Measurements from ENCODE around the gene PLEKHA4. TPM values are rescaled to one million over a fixed set of nuclear protein-coding genes. Genes with fewer than 3 reads are reported as not detected.

The PLEKHA4 gene
- polyA plus RNA-seq, 1 donor (not counting 4 experiments of a cell fraction or from before 2014, with no cell fraction given) = 1.8 TPM

DNA sequence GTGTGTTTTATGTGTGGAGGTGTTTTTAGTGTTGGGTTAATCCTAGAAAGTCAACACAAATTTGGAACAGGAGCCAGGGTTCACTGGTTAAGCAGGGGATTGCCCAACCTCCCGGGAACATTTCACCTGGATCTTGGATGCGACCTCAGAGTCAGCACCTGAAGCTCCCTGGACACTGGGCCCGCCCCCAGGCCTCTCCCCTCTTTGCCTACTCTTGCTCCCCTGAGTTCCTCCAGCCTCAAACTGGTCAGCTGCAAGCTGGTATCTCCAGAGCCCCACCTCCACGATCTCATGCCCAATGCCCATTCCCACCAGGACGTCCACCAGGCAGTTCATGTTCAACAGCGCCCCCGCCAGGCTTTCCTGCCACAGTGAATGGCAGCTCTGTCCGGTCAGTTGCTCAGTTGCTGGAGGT, 41.8 kb downstream of the PLEKHA4 start:
- FAIRE-seq (no peak), DNase-seq (ENCODE audit: low read depth, low spot score) (no peak)
- Histone ChIP-seq H3K79me2 (ENCODE audit: control insufficient read depth, insufficient read depth, low read length) (no peaks in the 10 kb centered on the region), H3K27ac (ENCODE audit: control insufficient read depth, insufficient read depth, low read length) (no peak overlapping the region), H3K4me3 (ENCODE audit: control insufficient read depth in 2 of 3, extremely low read depth in 1 of 3, insufficient read depth in 2 of 3, low read depth in 1 of 3, low read length in 3 of 3) (no peak overlapping the region), H3K9me3 (ENCODE audit: control insufficient read depth, low read depth, low read length) (no peaks in the 10 kb centered on the region), H3K9ac (ENCODE audit: control insufficient read depth, extremely low read depth, insufficient read depth, low read length) (no peak overlapping the region), H2AFZ (ENCODE audit: control insufficient read depth, low read length) (no peak overlapping the region), H3K27me3 (ENCODE audit: control insufficient read depth, extremely low read depth, insufficient read depth, low read length) (no peaks in the 10 kb centered on the region), H3K36me3 (ENCODE audit: control insufficient read depth in 2 of 2, extremely low read depth in 1 of 2, insufficient read depth in 2 of 2, low read length in 2 of 2) (no peaks in the 10 kb centered on the region), H3K4me2 (ENCODE audit: control insufficient read depth, extremely low read depth, insufficient read depth, low read depth, low read length) (no peak overlapping the region), H3K4me1 (ENCODE audit: control insufficient read depth, extremely low read depth, insufficient read depth, low read length) (no peaks in the 10 kb centered on the region), H4K20me1 (ENCODE audit: control insufficient read depth, extremely low read depth, insufficient read depth, low read length) (no peaks in the 10 kb centered on the region), H3K9me1 (ENCODE audit: control insufficient read depth, extremely low read depth, insufficient read depth, low read length) (no peaks in the 10 kb centered on the region)
- TF ChIP-seq, protein P1, sequence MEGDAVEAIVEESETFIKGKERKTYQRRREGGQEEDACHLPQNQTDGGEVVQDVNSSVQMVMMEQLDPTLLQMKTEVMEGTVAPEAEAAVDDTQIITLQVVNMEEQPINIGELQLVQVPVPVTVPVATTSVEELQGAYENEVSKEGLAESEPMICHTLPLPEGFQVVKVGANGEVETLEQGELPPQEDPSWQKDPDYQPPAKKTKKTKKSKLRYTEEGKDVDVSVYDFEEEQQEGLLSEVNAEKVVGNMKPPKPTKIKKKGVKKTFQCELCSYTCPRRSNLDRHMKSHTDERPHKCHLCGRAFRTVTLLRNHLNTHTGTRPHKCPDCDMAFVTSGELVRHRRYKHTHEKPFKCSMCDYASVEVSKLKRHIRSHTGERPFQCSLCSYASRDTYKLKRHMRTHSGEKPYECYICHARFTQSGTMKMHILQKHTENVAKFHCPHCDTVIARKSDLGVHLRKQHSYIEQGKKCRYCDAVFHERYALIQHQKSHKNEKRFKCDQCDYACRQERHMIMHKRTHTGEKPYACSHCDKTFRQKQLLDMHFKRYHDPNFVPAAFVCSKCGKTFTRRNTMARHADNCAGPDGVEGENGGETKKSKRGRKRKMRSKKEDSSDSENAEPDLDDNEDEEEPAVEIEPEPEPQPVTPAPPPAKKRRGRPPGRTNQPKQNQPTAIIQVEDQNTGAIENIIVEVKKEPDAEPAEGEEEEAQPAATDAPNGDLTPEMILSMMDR (optimal IDR thresholded peaks at IDR 0.05 in 1 of 3, IDR thresholded peaks at IDR 0.05 in 1 of 3, conservative IDR thresholded peaks at IDR 0.05 in 1 of 3; ENCODE audit: extremely low read depth in 1 of 3, insufficient read depth in 2 of 3, low read length in 3 of 3) = peak; percentile 11 to 26 (median 14)
- no peak for TF ChIP-seq EZH2 (IDR thresholded peaks at IDR 0.05; ENCODE audit: low read length)
- dilution Hi-C loops (cut with MboI; ENCODE audit: extremely low pct_ligation_motif_present, low sequenced_read_pairs) = no loop called here

DNA sequence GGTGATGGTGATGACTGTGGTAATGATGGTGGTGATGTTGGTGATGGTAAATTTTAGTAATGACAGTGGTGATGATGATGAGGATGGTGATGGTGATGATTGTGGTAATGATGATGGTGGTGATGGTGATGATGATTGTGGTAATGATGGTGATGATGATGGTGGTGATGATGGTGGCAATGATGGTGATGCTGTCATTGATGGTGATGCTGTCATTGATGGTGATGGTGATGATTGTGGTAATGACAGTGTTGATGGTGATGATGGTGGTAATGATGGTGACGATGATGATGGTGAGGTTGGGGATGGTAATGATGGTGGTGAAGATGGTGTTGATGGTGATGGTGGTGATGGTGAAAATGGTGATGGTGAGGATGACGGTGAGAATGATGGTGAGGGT, 45.9 kb downstream of the PLEKHA4 start:
- no peaks in the 10 kb centered on the region for H3K36me3 ChIP-seq (ENCODE audit: control insufficient read depth in 2 of 2, extremely low read depth in 1 of 2, insufficient read depth in 2 of 2, low read length in 2 of 2)
- H3K9me1 ChIP-seq (ENCODE audit: control insufficient read depth, extremely low read depth, insufficient read depth, low read length) = no peaks in the 10 kb centered on the region
- H3K4me2 ChIP-seq (ENCODE audit: control insufficient read depth, extremely low read depth, insufficient read depth, low read depth, low read length) = no peak overlapping the region
- TF ChIP-seq, protein P1 (optimal IDR thresholded peaks at IDR 0.05 in 1 of 3, IDR thresholded peaks at IDR 0.05 in 1 of 3, conservative IDR thresholded peaks at IDR 0.05 in 1 of 3; ENCODE audit: extremely low read depth in 1 of 3, insufficient read depth in 2 of 3, low read length in 3 of 3) = no peak
- TF ChIP-seq EZH2 (IDR thresholded peaks at IDR 0.05; ENCODE audit: low read length) = no peak
- H3K79me2 ChIP-seq (ENCODE audit: control insufficient read depth, insufficient read depth, low read length) = no peaks in the 10 kb centered on the region
- H3K4me3 ChIP-seq (ENCODE audit: control insufficient read depth in 2 of 3, extremely low read depth in 1 of 3, insufficient read depth in 2 of 3, low read depth in 1 of 3, low read length in 3 of 3) = no peak overlapping the region
- dilution Hi-C loops (cut with MboI; ENCODE audit: extremely low pct_ligation_motif_present, low sequenced_read_pairs) = no loop called here
- no peak overlapping the region for H3K27ac ChIP-seq (ENCODE audit: control insufficient read depth, insufficient read depth, low read length)
- FAIRE-seq (no peak), DNase-seq (ENCODE audit: low read depth, low spot score) (no peak)
- no peaks in the 10 kb centered on the region for H3K9me3 ChIP-seq (ENCODE audit: control insufficient read depth, low read depth, low read length)
- no peaks in the 10 kb centered on the region for H4K20me1 ChIP-seq (ENCODE audit: control insufficient read depth, extremely low read depth, insufficient read depth, low read length)
- peaks cover 3% of the 10 kb centered on the region for H3K4me1 ChIP-seq (ENCODE audit: control insufficient read depth, extremely low read depth, insufficient read depth, low read length)
- no peak overlapping the region for H3K9ac ChIP-seq (ENCODE audit: control insufficient read depth, extremely low read depth, insufficient read depth, low read length)
- H2AFZ ChIP-seq (ENCODE audit: control insufficient read depth, low read length) = no peak overlapping the region
- no peaks in the 10 kb centered on the region for H3K27me3 ChIP-seq (ENCODE audit: control insufficient read depth, extremely low read depth, insufficient read depth, low read length)
